ENCODE data around the gene PCGF3.

DNA sequence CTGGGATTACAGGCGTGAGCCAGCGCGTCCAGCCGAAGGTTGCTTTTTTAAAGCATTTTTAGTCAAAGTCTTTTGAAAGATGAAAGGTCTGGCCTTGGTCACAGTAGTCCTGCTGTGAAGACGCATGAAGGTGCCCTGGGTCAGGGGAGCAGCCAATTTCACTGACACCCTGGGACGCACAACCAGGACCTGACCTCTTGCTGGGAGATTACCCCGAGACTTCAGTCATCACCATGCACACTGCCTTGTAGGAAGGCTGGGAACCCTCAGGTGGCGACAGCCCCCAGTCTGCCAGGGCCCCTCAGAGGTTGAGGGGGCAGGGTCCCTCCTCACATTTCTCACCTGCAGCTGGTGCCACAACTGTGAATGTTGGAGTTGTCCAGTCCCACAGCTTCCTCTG, 67.1 kb downstream of the PCGF3 start:
- TF ChIP-seq, protein P1, sequence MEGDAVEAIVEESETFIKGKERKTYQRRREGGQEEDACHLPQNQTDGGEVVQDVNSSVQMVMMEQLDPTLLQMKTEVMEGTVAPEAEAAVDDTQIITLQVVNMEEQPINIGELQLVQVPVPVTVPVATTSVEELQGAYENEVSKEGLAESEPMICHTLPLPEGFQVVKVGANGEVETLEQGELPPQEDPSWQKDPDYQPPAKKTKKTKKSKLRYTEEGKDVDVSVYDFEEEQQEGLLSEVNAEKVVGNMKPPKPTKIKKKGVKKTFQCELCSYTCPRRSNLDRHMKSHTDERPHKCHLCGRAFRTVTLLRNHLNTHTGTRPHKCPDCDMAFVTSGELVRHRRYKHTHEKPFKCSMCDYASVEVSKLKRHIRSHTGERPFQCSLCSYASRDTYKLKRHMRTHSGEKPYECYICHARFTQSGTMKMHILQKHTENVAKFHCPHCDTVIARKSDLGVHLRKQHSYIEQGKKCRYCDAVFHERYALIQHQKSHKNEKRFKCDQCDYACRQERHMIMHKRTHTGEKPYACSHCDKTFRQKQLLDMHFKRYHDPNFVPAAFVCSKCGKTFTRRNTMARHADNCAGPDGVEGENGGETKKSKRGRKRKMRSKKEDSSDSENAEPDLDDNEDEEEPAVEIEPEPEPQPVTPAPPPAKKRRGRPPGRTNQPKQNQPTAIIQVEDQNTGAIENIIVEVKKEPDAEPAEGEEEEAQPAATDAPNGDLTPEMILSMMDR (IDR thresholded peaks at IDR 0.05) = no peak
- TF ChIP-seq POLR2A (IDR thresholded peaks at IDR 0.05) = no peak

Measured in uterus (tissue), 2 donors.